H9 (cell line): Measurements from ENCODE around the gene C12orf57. TPM values are rescaled to one million over a fixed set of nuclear protein-coding genes. Genes with fewer than 3 reads are reported as not detected.

Experiments used
- DNase-seq: peaks from one replicate; pipeline ENCODE4 v3.0.0-alpha.2; 2017
- H2AFZ ChIP-seq: one replicate; pipeline ENCODE4 v1.6.1; 2013; ENCODE audit warnings: mild to moderate bottlenecking, low read length, control low read depth, moderate library complexity
- H2AK5ac ChIP-seq: 2 replicates; pipeline ENCODE4 v1.6.1; 2013; ENCODE audit warnings: low read length, control low read depth, mixed read lengths; ENCODE audit not compliant: insufficient read length
- H2BK120ac ChIP-seq: one replicate; pipeline ENCODE4 v1.6.1; 2013; ENCODE audit warnings: low read depth, mild to moderate bottlenecking, low read length, control low read depth, inconsistent platforms; ENCODE audit not compliant: poor library complexity, severe bottlenecking
- H2BK12ac ChIP-seq: 2 replicates; pipeline ENCODE4 v1.6.1; 2013; ENCODE audit warnings: low read length, control low read depth, mixed read lengths, low read depth; ENCODE audit not compliant: insufficient read length
- H2BK15ac ChIP-seq: 2 replicates; pipeline ENCODE4 v1.6.1; 2013; ENCODE audit warnings: low read depth, low read length, control low read depth
- H2BK20ac ChIP-seq: one replicate; pipeline ENCODE4 v1.6.1; 2013; ENCODE audit warnings: low read depth, mild to moderate bottlenecking, low read length, control low read depth, inconsistent platforms; ENCODE audit not compliant: poor library complexity, severe bottlenecking
- H2BK5ac ChIP-seq: 2 replicates; pipeline ENCODE4 v1.6.1; 2013; ENCODE audit warnings: low read length, control low read depth, mixed read lengths; ENCODE audit not compliant: insufficient read length
- H3K14ac ChIP-seq: 2 replicates; pipeline ENCODE4 v1.6.1; 2013; ENCODE audit warnings: low read length, control low read depth; ENCODE audit not compliant: insufficient read depth
- H3K18ac ChIP-seq: 2 replicates; pipeline ENCODE4 v1.6.1; 2013; ENCODE audit warnings: low read depth, mild to moderate bottlenecking, mixed read lengths, low read length, control low read depth; ENCODE audit not compliant: insufficient read length
- H3K23ac ChIP-seq: 2 replicates; pipeline ENCODE4 v1.6.1; 2013; ENCODE audit warnings: low read length, control low read depth, mixed read lengths, low read depth; ENCODE audit not compliant: insufficient read length
- H3K23me2 ChIP-seq: 2 replicates; pipeline ENCODE4 v1.6.1; 2013; ENCODE audit warnings: low read depth, mild to moderate bottlenecking, mixed read lengths, low read length, control low read depth; ENCODE audit not compliant: insufficient read length, poor library complexity, severe bottlenecking
- H3K27ac ChIP-seq: 2 replicates; pipeline ENCODE4 v1.5.1; 2013; ENCODE audit warnings: low read length, control low read depth, mixed read lengths, low read depth; ENCODE audit not compliant: insufficient read length
- H3K27me3 ChIP-seq: 2 replicates; pipeline ENCODE4 v1.6.1; 2013; ENCODE audit warnings: low read length, control low read depth, inconsistent platforms; ENCODE audit not compliant: insufficient read depth
- H3K4ac ChIP-seq: 2 replicates; pipeline ENCODE4 v1.6.1; 2013; ENCODE audit warnings: low read depth, mild to moderate bottlenecking, control low read depth, inconsistent platforms, low read length, moderate library complexity
- H3K4me1 ChIP-seq: 2 replicates; pipeline ENCODE4 v1.6.1; 2013; ENCODE audit warnings: low read length, control low read depth, inconsistent platforms; ENCODE audit not compliant: insufficient read depth
- H3K4me2 ChIP-seq: 2 replicates; pipeline ENCODE4 v1.6.1; 2013; ENCODE audit warnings: low read length, control low read depth, mixed read lengths; ENCODE audit not compliant: insufficient read length, insufficient read depth
- H3K56ac ChIP-seq: 2 replicates; pipeline ENCODE4 v1.6.1; 2013; ENCODE audit warnings: low read depth, mild to moderate bottlenecking, mixed read lengths, low read length, control low read depth; ENCODE audit not compliant: insufficient read length
- H3K79me1 ChIP-seq: 2 replicates; pipeline ENCODE4 v1.6.1; 2013; ENCODE audit warnings: low read depth, mild to moderate bottlenecking, moderate library complexity, low read length, control low read depth, inconsistent platforms; ENCODE audit not compliant: insufficient read depth, poor library complexity, severe bottlenecking
- H3K79me2 ChIP-seq: 2 replicates; pipeline ENCODE4 v1.6.1; 2013; ENCODE audit warnings: low read length, control low read depth, inconsistent platforms; ENCODE audit not compliant: insufficient read depth
- H3K9ac ChIP-seq: 2 replicates; pipeline ENCODE4 v1.6.1; 2013; ENCODE audit warnings: low read length, control low read depth, mixed read lengths; ENCODE audit not compliant: insufficient read length; ENCODE audit errors: extremely low read depth
- H3K9me3 ChIP-seq: one replicate; pipeline ENCODE4 v1.6.1; 2013; ENCODE audit warnings: low read depth, low read length, inconsistent platforms; ENCODE audit not compliant: control insufficient read depth
- H3T11ph ChIP-seq: one replicate; pipeline ENCODE4 v1.6.1; 2013; ENCODE audit warnings: mild to moderate bottlenecking, low read length, control low read depth, inconsistent platforms
- H4K20me1 ChIP-seq: one replicate; pipeline ENCODE4 v1.6.1; 2013; ENCODE audit not compliant: control insufficient read depth, insufficient read length, insufficient read depth
- H4K5ac ChIP-seq: 2 replicates; pipeline ENCODE4 v1.6.1; 2013; ENCODE audit warnings: low read depth, mild to moderate bottlenecking, mixed read lengths, low read length, control low read depth; ENCODE audit not compliant: insufficient read length
- H4K8ac ChIP-seq: replicated peaks from 2 replicates; pipeline ENCODE4 v1.6.1; 2013; ENCODE audit warnings: low read length, control low read depth, mixed read lengths, low read depth; ENCODE audit not compliant: insufficient read length
- H4K91ac ChIP-seq: 2 replicates; pipeline ENCODE4 v1.6.1; 2013; ENCODE audit warnings: low read depth, mild to moderate bottlenecking, moderate library complexity, mixed read lengths, low read length, control low read depth; ENCODE audit not compliant: insufficient read length
- H3K27ac Mint-ChIP-seq, 3 experiments: 2 replicates in 2 of 3; 3 replicates in 1 of 3; pipeline ENCODE4 v1.8.0; 2020 to 2021; ENCODE audit warnings: mixed read lengths in 3 of 3, mild to moderate bottlenecking in 1 of 3, moderate library complexity in 1 of 3
- H3K27me3 Mint-ChIP-seq: 2 replicates; pipeline ENCODE4 v1.8.0; 2021; ENCODE audit warnings: low read depth, mild to moderate bottlenecking, moderate library complexity, mixed read lengths
- H3K36me3 Mint-ChIP-seq, 3 experiments: 2 replicates in 2 of 3; 3 replicates in 1 of 3; pipeline ENCODE4 v1.8.0; 2020 to 2021; ENCODE audit warnings: low read depth in 3 of 3, mixed read lengths in 3 of 3; ENCODE audit not compliant: insufficient read depth in 1 of 3
- H3K4me1 Mint-ChIP-seq, 2 experiments: 2 replicates each; pipeline ENCODE4 v1.8.0; 2020; ENCODE audit warnings: mixed read lengths in 2 of 2
- H3K4me3 Mint-ChIP-seq, 2 experiments: 2 replicates in 1 of 2; 3 replicates in 1 of 2; pipeline ENCODE4 v1.8.0; 2020 to 2021; ENCODE audit warnings: mild to moderate bottlenecking in 2 of 2, mixed read lengths in 2 of 2, moderate library complexity in 1 of 2
- H3K9me3 Mint-ChIP-seq, 2 experiments: 2 replicates in 1 of 2; 3 replicates in 1 of 2; pipeline ENCODE4 v1.8.0; 2020; ENCODE audit warnings: mild to moderate bottlenecking in 2 of 2, mixed read lengths in 2 of 2, moderate library complexity in 1 of 2
- CTCF ChIP-seq: fragments of 200-600 bp; sonication (generic); conservative IDR thresholded peaks from 3 replicates; pipeline ENCODE4 v1.8.0; 2021; ENCODE audit warnings: antibody characterized with exemption, mild to moderate bottlenecking
- WGBS: extraction: QIAGEN DNeasy Blood & Tissue Kit; methylation state at CpG from one replicate; pipeline ENCODE4 v1.1.7; 2013; ENCODE audit warnings: missing lambda C conversion rate, low lambda C conversion rate, mixed read lengths; ENCODE audit not compliant: insufficient read length; ENCODE audit errors: extremely low coverage; 5-methylcytosine and 5-hydroxymethylcytosine counted together
- total RNA-seq: library from RNA; stranded (reverse); gene quantifications from 2 replicates; pipeline ENCODE4 v1.2.1, GENCODE V29; 2021

C12orf57 gene
- total RNA-seq, 1 experiment from 2014 or later: 195 TPM

- Histone ChIP-seq H3K23ac (no peak overlapping the region), H3K79me2 (peaks cover 5% of the 10 kb centered on the region; the same call in 1 of the 2 replicates), H3K27ac (no peak overlapping the region), H2BK120ac (no peak overlapping the region), H3K9ac (no peak overlapping the region), H3K4ac (no peak overlapping the region), H2BK20ac (no peak overlapping the region), H3K4me2 (no peak overlapping the region), H2BK5ac (no peak overlapping the region), H3K79me1 (no peaks in the 10 kb centered on the region), H3K9me3 (no peaks in the 10 kb centered on the region), H2AFZ (no peak overlapping the region), H3K56ac (no peak overlapping the region), H3K4me1 (no peaks in the 10 kb centered on the region), H3K23me2 (peaks cover 7% of the 10 kb centered on the region), H2AK5ac (no peak overlapping the region), H3T11ph (no peak overlapping the region), H3K18ac (no peak overlapping the region), H2BK12ac (no peak overlapping the region), H3K27me3 (no peaks in the 10 kb centered on the region), H3K14ac (no peak overlapping the region), H2BK15ac (no peak overlapping the region), H4K20me1 (no peaks in the 10 kb centered on the region), H4K5ac (no peak overlapping the region), H4K8ac (no peak overlapping the region), H4K91ac (no peak overlapping the region)
- peaks cover 18 to 33% of the 10 kb centered on the region in 2 experiments for H3K4me1 Mint-ChIP-seq
- H3K27ac Mint-ChIP-seq: peak overlapping the region in 2 of 3 experiments; percentile 10 to 96; a peak in 2 of 7 replicates
- DNase-seq: no peak
- peaks cover 28 to 77% (median 51%) of the 10 kb centered on the region in 3 experiments for H3K36me3 Mint-ChIP-seq
- H3K4me3 Mint-ChIP-seq: peak overlapping the region in 1 of 2 experiments; percentile 39; a peak in 1 of 5 replicates
- no peaks in the 10 kb centered on the region; a peak in 1 of 5 replicates for H3K9me3 Mint-ChIP-seq
- no peak for TF ChIP-seq CTCF
- no peaks in the 10 kb centered on the region; the same call in 1 of the 2 replicates for H3K27me3 Mint-ChIP-seq
- no CpG with 5 or more reads among the region's 14 CpGs for WGBS
These were observed 8.2 kb upstream of the C12orf57 start for GRCh38 chr12:6935371-6936193.
